Measurements from ENCODE around the gene CCDC92B. TPM values are rescaled to one million over a fixed set of nuclear protein-coding genes. Genes with fewer than 3 reads are reported as not detected.
"Not testable (repeated sequence)": the region's sequence is repeated elsewhere in the genome, so short reads cannot be mapped to it uniquely, and the experiment has no call there.

The CCDC92B gene
- total RNA-seq, 4 donors from 2014 or later: 0.21 TPM; not detected in 3

DNA sequence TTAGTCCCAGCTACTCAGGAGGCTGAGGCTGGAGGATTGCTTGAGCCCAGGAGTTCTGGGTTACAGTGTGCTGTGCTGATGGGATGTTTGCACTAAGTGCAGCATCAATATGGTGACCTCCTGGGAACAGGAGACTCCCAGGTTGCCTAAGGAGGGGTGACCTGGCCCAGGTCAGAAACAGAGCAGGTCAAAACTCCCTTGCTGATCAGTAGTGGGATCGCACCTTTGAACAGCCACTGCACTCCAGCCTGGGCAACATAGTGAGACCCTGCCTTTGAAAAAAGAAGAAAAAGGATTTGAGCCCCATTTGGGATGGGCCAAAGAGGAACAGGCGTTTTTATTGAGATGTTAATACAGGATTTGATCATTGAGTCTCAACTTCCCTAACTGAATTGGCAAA, 68.5 kb downstream of the CCDC92B start:
- H3K27me3 ChIP-seq: no peaks in the 10 kb centered on the region
- H3K27ac ChIP-seq: no peak overlapping the region
- H3K36me3 ChIP-seq: no peaks in the 10 kb centered on the region
- no peak overlapping the region for H3K4me3 ChIP-seq
- H3K4me1 ChIP-seq: no peaks in the 10 kb centered on the region
- DNase-seq: no peak
- TF ChIP-seq POLR2A (IDR thresholded peaks at IDR 0.05): no peak
- TF ChIP-seq, protein P1, sequence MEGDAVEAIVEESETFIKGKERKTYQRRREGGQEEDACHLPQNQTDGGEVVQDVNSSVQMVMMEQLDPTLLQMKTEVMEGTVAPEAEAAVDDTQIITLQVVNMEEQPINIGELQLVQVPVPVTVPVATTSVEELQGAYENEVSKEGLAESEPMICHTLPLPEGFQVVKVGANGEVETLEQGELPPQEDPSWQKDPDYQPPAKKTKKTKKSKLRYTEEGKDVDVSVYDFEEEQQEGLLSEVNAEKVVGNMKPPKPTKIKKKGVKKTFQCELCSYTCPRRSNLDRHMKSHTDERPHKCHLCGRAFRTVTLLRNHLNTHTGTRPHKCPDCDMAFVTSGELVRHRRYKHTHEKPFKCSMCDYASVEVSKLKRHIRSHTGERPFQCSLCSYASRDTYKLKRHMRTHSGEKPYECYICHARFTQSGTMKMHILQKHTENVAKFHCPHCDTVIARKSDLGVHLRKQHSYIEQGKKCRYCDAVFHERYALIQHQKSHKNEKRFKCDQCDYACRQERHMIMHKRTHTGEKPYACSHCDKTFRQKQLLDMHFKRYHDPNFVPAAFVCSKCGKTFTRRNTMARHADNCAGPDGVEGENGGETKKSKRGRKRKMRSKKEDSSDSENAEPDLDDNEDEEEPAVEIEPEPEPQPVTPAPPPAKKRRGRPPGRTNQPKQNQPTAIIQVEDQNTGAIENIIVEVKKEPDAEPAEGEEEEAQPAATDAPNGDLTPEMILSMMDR (IDR thresholded peaks at IDR 0.05): no peak
- H3K9me3 ChIP-seq: no peaks in the 10 kb centered on the region
- intact Hi-C loops (cut with DNase I; ENCODE audit: low total_unique reads): no loop called here

DNA sequence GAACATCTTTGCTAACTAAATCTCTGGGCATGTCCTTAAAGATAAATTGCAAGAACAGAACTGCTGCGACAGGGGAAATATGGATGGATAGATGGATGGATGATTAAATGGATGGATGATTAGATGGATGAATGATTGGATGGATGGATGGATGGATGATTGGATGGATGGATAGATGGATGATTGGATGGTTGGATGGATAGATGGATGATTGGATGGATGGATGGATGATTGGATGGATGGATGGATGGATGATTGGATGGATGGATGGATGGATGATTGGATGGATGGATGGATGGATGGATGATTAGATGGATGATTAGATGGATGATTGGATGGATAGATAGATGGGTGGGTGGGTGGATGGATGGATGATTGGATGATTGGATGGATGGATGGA, 70.2 kb downstream of the CCDC92B start:
- DNase-seq; H3K4me1 ChIP-seq; H3K36me3 ChIP-seq; H3K9me3 ChIP-seq; H3K4me3 ChIP-seq; H3K27ac ChIP-seq; intact Hi-C loops (cut with DNase I; ENCODE audit: low total_unique reads); H3K27me3 ChIP-seq: not testable (repeated sequence)

MicroRNA genes within 50 kb of the gene (microRNA counts, 767-probe panel; counts per million panel counts)
- 0 counts per million in 2 donors for microRNA hsa-miR-1253

Small RNA genes lying within 50 kb of the gene (microRNA-seq; reads per million reads assigned to microRNA genes)
- gene MIR1253 (ENCODE audit: borderline microRNAs expressed, borderline replicate concordance): not detected
- gene MIR6776 (ENCODE audit: borderline microRNAs expressed, borderline replicate concordance): not detected

Small RNA genes lying within 50 kb of the gene (small RNA-seq; reads per million reads assigned to genes)
- gene MIR1253 (not detected), gene MIR6776 (not detected), gene RN7SL608P (not detected), gene hsa-mir-1253 (not detected)

Other genes with a start within 250 kb of the CCDC92B start
- gene METTL16, start 237.8 kb downstream of the CCDC92B start, total RNA-seq: 100 to 1,000 TPM in 1 of 4 donors, 10 to 100 TPM in 3; 25.1 to 118 (median 49.3) TPM
- gene PAFAH1B1, start 156.0 kb downstream of the CCDC92B start, total RNA-seq: 100 to 1,000 TPM in 3 of 4 donors, 10 to 100 TPM in 1; 84.4 to 189 (median 159) TPM
- gene CLUH, start 37.9 kb downstream of the CCDC92B start, total RNA-seq: 10 to 100 TPM in 3 of 4 donors, 1 to 10 TPM in 1; 9.2 to 40.3 (median 20.1) TPM
- gene RAP1GAP2, start 46.8 kb upstream of the CCDC92B start, total RNA-seq: 10 to 100 TPM in 1 of 4 donors, 1 to 10 TPM in 3; 1.5 to 23.1 (median 6.7) TPM

All from uterus (tissue), 4 donors.